SK-N-SH (cell line): ENCODE data around the gene INSC. TPM values are rescaled to one million over a fixed set of nuclear protein-coding genes. Genes with fewer than 3 reads are reported as not detected.

ENCODE experiments used
- CTCF ChIA-PET: fragments of 300-600, 350-600 bp; formaldehyde crosslinking; extraction: SDS; loops from one replicate; lab custom pipeline; 2021; lab: Yijun Ruan, JAX
- POLR2A ChIA-PET: fragments of 350-600 bp; sonication (Branson Sonifier 250); formaldehyde crosslinking; extraction: SDS; loops from one replicate; lab custom pipeline; 2020; ENCODE audit warnings: antibody characterized with exemption, inconsistent platforms; lab: Yijun Ruan, JAX
- DNase-seq: peaks from one replicate; pipeline ENCODE4 v3.0.0; 2012
- H2AFZ ChIP-seq: fragments of 200-600 bp; sonication (generic); 2 replicates; pipeline ENCODE4 v1.8.1; 2016; ENCODE audit warnings: antibody characterized with exemption, mild to moderate bottlenecking, low read depth
- H3F3A ChIP-seq: fragments of 200-600 bp; sonication (generic); replicated peaks from 2 replicates; pipeline ENCODE3; 2016; ENCODE audit warnings: antibody characterized with exemption, mild to moderate bottlenecking; ENCODE audit not compliant: insufficient read depth
- H3K27ac ChIP-seq, 2 experiments: fragments of 200-500 bp in 1 of 2; fragments of 200-600 bp in 1 of 2; sonication (Bioruptor generic) in 1 of 2; sonication (generic), shearing (Covaris generic) in 1 of 2; 2 replicates each; pipeline versions ENCODE4 v1.5.1 to v1.6.1; 2014 to 2016; ENCODE audit warnings: low read depth in 2 of 2, inconsistent platforms in 1 of 2, low read length in 1 of 2, mild to moderate bottlenecking in 1 of 2, mixed read lengths in 1 of 2
- H3K27me3 ChIP-seq: fragments of 200-600 bp; sonication (generic), shearing (Covaris generic); 2 replicates; pipeline ENCODE4 v1.6.1; 2016; ENCODE audit warnings: mixed run types; ENCODE audit not compliant: insufficient read depth
- H3K36me3 ChIP-seq, 2 experiments: fragments of 200-500 bp in 1 of 2; fragments of 200-600 bp in 1 of 2; sonication (Bioruptor generic) in 1 of 2; sonication (generic) in 1 of 2; replicated peaks in 1 of 2; 2 replicates each; pipeline versions ENCODE3 to v1.5.1; 2014 to 2016; ENCODE audit warnings: low read length in 1 of 2, mild to moderate bottlenecking in 1 of 2; ENCODE audit not compliant: insufficient read depth in 2 of 2, control insufficient read depth in 1 of 2
- H3K4me1 ChIP-seq, 2 experiments: fragments of 200-500 bp in 1 of 2; fragments of 200-600 bp in 1 of 2; sonication (Bioruptor generic) in 1 of 2; sonication (generic), shearing (Covaris generic) in 1 of 2; 2 replicates each; pipeline versions ENCODE4 v1.5.1 to v1.6.1; 2014 to 2016; ENCODE audit warnings: low read depth in 1 of 2, low read length in 1 of 2, mixed run types in 1 of 2; ENCODE audit not compliant: insufficient read depth in 2 of 2, control insufficient read depth in 1 of 2
- H3K4me2 ChIP-seq: fragments of 200-600 bp; sonication (generic), shearing (Covaris generic); 2 replicates; pipeline ENCODE4 v1.6.1; 2017; ENCODE audit warnings: mixed run types
- H3K4me3 ChIP-seq, 2 experiments: fragments of 200-500 bp in 1 of 2; fragments of 200-600 bp in 1 of 2; sonication (Bioruptor generic) in 1 of 2; sonication (generic), shearing (Covaris generic) in 1 of 2; 2 replicates each; pipeline versions ENCODE4 v1.5.1 to v1.8.1; 2014 to 2016; ENCODE audit warnings: low read depth in 2 of 2, inconsistent platforms in 1 of 2, low read length in 1 of 2, mild to moderate bottlenecking in 1 of 2, mixed read lengths in 1 of 2, moderate library complexity in 1 of 2
- H3K79me2 ChIP-seq: fragments of 200-600 bp; sonication (generic); 2 replicates; pipeline ENCODE4 v1.8.1; 2017; ENCODE audit warnings: mild to moderate bottlenecking; ENCODE audit not compliant: insufficient read depth
- H3K9ac ChIP-seq: fragments of 200-600 bp; sonication (generic); 2 replicates; pipeline ENCODE4 v1.6.1; 2017; ENCODE audit warnings: mixed run types
- H3K9me2 ChIP-seq: fragments of 200-600 bp; sonication (generic); 2 replicates; pipeline ENCODE4 v1.6.1; 2017; ENCODE audit warnings: mixed run types
- H3K9me3 ChIP-seq: fragments of 200-600 bp; sonication (generic); 2 replicates; pipeline ENCODE4 v1.6.1; 2017; ENCODE audit warnings: mixed run types, mild to moderate bottlenecking, moderate library complexity
- H4K20me1 ChIP-seq: fragments of 200-600 bp; sonication (generic); 2 replicates; pipeline ENCODE4 v1.6.1; 2017; ENCODE audit warnings: mild to moderate bottlenecking, mixed run types; ENCODE audit not compliant: insufficient read depth
- CHD2 ChIP-seq: fragments of 150-350 bp; IDR thresholded peaks from 2 replicates; pipeline ENCODE4 v1.6.1; 2018; ENCODE audit warnings: low read length; ENCODE audit not compliant: partially characterized antibody
- EZH2phosphoT487 ChIP-seq: fragments of 200-600 bp; sonication (generic); IDR thresholded peaks from 2 replicates; pipeline ENCODE4 v1.6.1; 2017; ENCODE audit warnings: low read depth, mixed run types, mild to moderate bottlenecking, antibody characterized with exemption, moderate library complexity, borderline replicate concordance
- FOSL2 ChIP-seq: IDR thresholded peaks from 2 replicates; pipeline ENCODE4 v1.4.0; 2012; ENCODE audit warnings: low read depth, mild to moderate bottlenecking, moderate library complexity, borderline replicate concordance
- FOXJ3 ChIP-seq: sonication (generic); formaldehyde crosslinking; IDR thresholded peaks from 2 replicates; pipeline ENCODE4 v1.5.1; 2020; ENCODE audit warnings: mild to moderate bottlenecking, missing genetic modification reagents
- MXI1 ChIP-seq: IDR thresholded peaks from 2 replicates; pipeline ENCODE4 v1.6.1; 2012; ENCODE audit warnings: mild to moderate bottlenecking, low read depth, low read length, improper control_type of control experiment
- NRF1 ChIP-seq: IDR thresholded peaks from 2 replicates; pipeline ENCODE4 v1.6.1; 2012; ENCODE audit warnings: low read depth, mild to moderate bottlenecking, low read length
- POLR2AphosphoS5 ChIP-seq: IDR thresholded peaks from 2 replicates; pipeline ENCODE4 v1.6.1; 2012; ENCODE audit warnings: low read depth, low read length
- RFX5 ChIP-seq: IDR thresholded peaks from 2 replicates; pipeline ENCODE4 v1.6.1; 2012; ENCODE audit warnings: mild to moderate bottlenecking, improper control_type of control experiment, low read length
- USF1 ChIP-seq: IDR thresholded peaks from 2 replicates; pipeline ENCODE4 v1.4.0; 2012; ENCODE audit warnings: low read depth, borderline replicate concordance
- USF2 ChIP-seq: fragments of 150-350 bp; IDR thresholded peaks from 2 replicates; pipeline ENCODE4 v1.6.1; 2017; ENCODE audit warnings: antibody characterized with exemption, low read length, low read depth, borderline replicate concordance
- WGBS: methylation state at CpG from one replicate; pipeline ENCODE4 v1.1.6; 2017; ENCODE audit warnings: low lambda C conversion rate; 5-methylcytosine and 5-hydroxymethylcytosine counted together
- polyA plus RNA-seq, 3 experiments: library from polyadenylated mRNA; depleted of rRNA; stranded (reverse); fragments of >200 nt; gene quantifications; 2 replicates each; pipeline ENCODE4 v1.2.3, GENCODE V29; 2012
- TF ChIP-seq, protein P1 (sequence below): IDR thresholded peaks from 2 replicates; pipeline ENCODE4 v1.6.1; 2012; ENCODE audit warnings: mild to moderate bottlenecking, low read depth, low read length, moderate library complexity

INSC gene
- polyA plus RNA-seq, 1 of the 3 experiments (the other 2 are of a cell fraction) = not detected

- TF ChIP-seq EZH2phosphoT487 (no peak), FOSL2 (no peak), NRF1 (no peak), FOXJ3 (no peak), MXI1 (no peak), USF2 (no peak)
- TF ChIP-seq, protein P1, sequence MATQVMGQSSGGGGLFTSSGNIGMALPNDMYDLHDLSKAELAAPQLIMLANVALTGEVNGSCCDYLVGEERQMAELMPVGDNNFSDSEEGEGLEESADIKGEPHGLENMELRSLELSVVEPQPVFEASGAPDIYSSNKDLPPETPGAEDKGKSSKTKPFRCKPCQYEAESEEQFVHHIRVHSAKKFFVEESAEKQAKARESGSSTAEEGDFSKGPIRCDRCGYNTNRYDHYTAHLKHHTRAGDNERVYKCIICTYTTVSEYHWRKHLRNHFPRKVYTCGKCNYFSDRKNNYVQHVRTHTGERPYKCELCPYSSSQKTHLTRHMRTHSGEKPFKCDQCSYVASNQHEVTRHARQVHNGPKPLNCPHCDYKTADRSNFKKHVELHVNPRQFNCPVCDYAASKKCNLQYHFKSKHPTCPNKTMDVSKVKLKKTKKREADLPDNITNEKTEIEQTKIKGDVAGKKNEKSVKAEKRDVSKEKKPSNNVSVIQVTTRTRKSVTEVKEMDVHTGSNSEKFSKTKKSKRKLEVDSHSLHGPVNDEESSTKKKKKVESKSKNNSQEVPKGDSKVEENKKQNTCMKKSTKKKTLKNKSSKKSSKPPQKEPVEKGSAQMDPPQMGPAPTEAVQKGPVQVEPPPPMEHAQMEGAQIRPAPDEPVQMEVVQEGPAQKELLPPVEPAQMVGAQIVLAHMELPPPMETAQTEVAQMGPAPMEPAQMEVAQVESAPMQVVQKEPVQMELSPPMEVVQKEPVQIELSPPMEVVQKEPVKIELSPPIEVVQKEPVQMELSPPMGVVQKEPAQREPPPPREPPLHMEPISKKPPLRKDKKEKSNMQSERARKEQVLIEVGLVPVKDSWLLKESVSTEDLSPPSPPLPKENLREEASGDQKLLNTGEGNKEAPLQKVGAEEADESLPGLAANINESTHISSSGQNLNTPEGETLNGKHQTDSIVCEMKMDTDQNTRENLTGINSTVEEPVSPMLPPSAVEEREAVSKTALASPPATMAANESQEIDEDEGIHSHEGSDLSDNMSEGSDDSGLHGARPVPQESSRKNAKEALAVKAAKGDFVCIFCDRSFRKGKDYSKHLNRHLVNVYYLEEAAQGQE = no peak
- TF ChIP-seq, all 33 proteins: peak for 0
Measured at GRCh38 chr11:15238856-15239255, 124.1 kb downstream of the INSC start (continued).

DNA sequence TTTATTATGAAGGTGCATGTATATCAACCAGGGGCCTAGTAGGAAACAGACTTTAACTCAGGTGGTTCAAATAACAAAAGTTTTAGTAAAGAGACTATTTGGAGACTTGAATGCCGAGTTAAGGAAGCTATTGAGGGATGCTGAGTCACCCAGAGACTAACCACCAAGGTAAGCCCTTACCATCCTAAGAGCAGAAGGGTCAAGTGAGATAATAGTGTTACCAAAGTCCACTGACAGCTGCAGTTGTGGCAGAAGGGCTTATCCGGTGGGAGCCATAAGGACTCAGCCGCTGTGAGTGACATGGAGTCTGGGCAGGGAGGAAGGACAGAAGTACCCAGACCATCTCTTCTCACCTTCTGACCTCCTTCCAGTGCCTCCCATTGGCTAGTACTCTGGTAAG is 134.0 kb downstream of the INSC start:
- TF ChIP-seq, protein P1 = no peak
- TF ChIP-seq USF1 (no peak), CHD2 (no peak), RFX5 (no peak), POLR2AphosphoS5 (no peak)
- DNase-seq = no peak
- H4K20me1 ChIP-seq = no peaks in the 10 kb centered on the region
- ChIA-PET POLR2A (no interaction called here), CTCF (interaction anchor here (0.9 to 1.3 kb wide), 2 partner anchors 10 to 148 kb away, joined by 3 read pairs; no protein-coding TSS in a partner anchor)
- no peaks in the 10 kb centered on the region for H3K27me3 ChIP-seq
- WGBS = 33% methylated on average over 3 of the region's 3 CpGs
- no peak overlapping the region for H3K4me2 ChIP-seq
- H3F3A ChIP-seq = no peaks in the 10 kb centered on the region
- H3K9ac ChIP-seq = no peak overlapping the region
- no peak overlapping the region for H2AFZ ChIP-seq
- no peaks in the 10 kb centered on the region for H3K4me1 ChIP-seq
- no peak overlapping the region for H3K4me3 ChIP-seq
- H3K27ac ChIP-seq = no peak overlapping the region
- H3K79me2 ChIP-seq = no peaks in the 10 kb centered on the region
- H3K9me2 ChIP-seq = no peaks in the 10 kb centered on the region
- no peaks in the 10 kb centered on the region for H3K36me3 ChIP-seq
- no peaks in the 10 kb centered on the region for H3K9me3 ChIP-seq
